NCI-H748 treated with DMSO at 0.1 percent for 48 hours (cell line): ENCODE results near the gene TRUB2.

Experiments used
- DNase-seq: peaks from one replicate; lab custom pipeline; 2025; lab: John Stamatoyannopoulos, UW

The TRUB2 gene

GRCh38 chr9:128266868-128267590, 55.2 kb downstream of the TRUB2 start:
- DNase-seq, result no peak

GRCh38 chr9:128265348-128265847, 56.8 kb downstream of the TRUB2 start:
- DNase-seq, result no peak

GRCh38 chr9:128262687-128263086, 59.6 kb downstream of the TRUB2 start:
- DNase-seq, result no peak

GRCh38 chr9:128260340-128260739, 61.9 kb downstream of the TRUB2 start:
- no peak for DNase-seq

GRCh38 chr9:128259156-128259555, 63.1 kb downstream of the TRUB2 start:
- DNase-seq, result no peak

GRCh38 chr9:128258326-128258725, 63.9 kb downstream of the TRUB2 start:
- DNase-seq, result no peak

- DNase-seq, result no peak
Measured at GRCh38 chr9:128257907-128258306, 64.3 kb downstream of the TRUB2 start.

GRCh38 chr9:128257086-128257825, 65.0 kb downstream of the TRUB2 start:
- no peak for DNase-seq
